SK-N-SH (cell line): ENCODE measurements around the gene C11orf71. TPM values are rescaled to one million over a fixed set of nuclear protein-coding genes. Genes with fewer than 3 reads are reported as not detected.

Experiments used
- CTCF ChIA-PET: fragments of 300-600, 350-600 bp; formaldehyde crosslinking; extraction: SDS; loops from one replicate; lab custom pipeline; 2021; lab: Yijun Ruan, JAX
- POLR2A ChIA-PET: fragments of 350-600 bp; sonication (Branson Sonifier 250); formaldehyde crosslinking; extraction: SDS; loops from one replicate; lab custom pipeline; 2020; ENCODE audit warnings: antibody characterized with exemption, inconsistent platforms; lab: Yijun Ruan, JAX
- DNase-seq: peaks from one replicate; pipeline ENCODE4 v3.0.0; 2012
- H2AFZ ChIP-seq: fragments of 200-600 bp; sonication (generic); 2 replicates; pipeline ENCODE4 v1.8.1; 2016; ENCODE audit warnings: antibody characterized with exemption, mild to moderate bottlenecking, low read depth
- H3F3A ChIP-seq: fragments of 200-600 bp; sonication (generic); replicated peaks from 2 replicates; pipeline ENCODE3; 2016; ENCODE audit warnings: antibody characterized with exemption, mild to moderate bottlenecking; ENCODE audit not compliant: insufficient read depth
- H3K27ac ChIP-seq, 2 experiments: fragments of 200-500 bp in 1 of 2; fragments of 200-600 bp in 1 of 2; sonication (Bioruptor generic) in 1 of 2; sonication (generic), shearing (Covaris generic) in 1 of 2; 2 replicates each; pipeline versions ENCODE4 v1.5.1 to v1.6.1; 2014 to 2016; ENCODE audit warnings: low read depth in 2 of 2, inconsistent platforms in 1 of 2, low read length in 1 of 2, mild to moderate bottlenecking in 1 of 2, mixed read lengths in 1 of 2
- H3K27me3 ChIP-seq: fragments of 200-600 bp; sonication (generic), shearing (Covaris generic); 2 replicates; pipeline ENCODE4 v1.6.1; 2016; ENCODE audit warnings: mixed run types; ENCODE audit not compliant: insufficient read depth
- H3K36me3 ChIP-seq, 2 experiments: fragments of 200-500 bp in 1 of 2; fragments of 200-600 bp in 1 of 2; sonication (Bioruptor generic) in 1 of 2; sonication (generic) in 1 of 2; replicated peaks in 1 of 2; 2 replicates each; pipeline versions ENCODE3 to v1.5.1; 2014 to 2016; ENCODE audit warnings: low read length in 1 of 2, mild to moderate bottlenecking in 1 of 2; ENCODE audit not compliant: insufficient read depth in 2 of 2, control insufficient read depth in 1 of 2
- H3K4me1 ChIP-seq, 2 experiments: fragments of 200-500 bp in 1 of 2; fragments of 200-600 bp in 1 of 2; sonication (Bioruptor generic) in 1 of 2; sonication (generic), shearing (Covaris generic) in 1 of 2; 2 replicates each; pipeline versions ENCODE4 v1.5.1 to v1.6.1; 2014 to 2016; ENCODE audit warnings: low read depth in 1 of 2, low read length in 1 of 2, mixed run types in 1 of 2; ENCODE audit not compliant: insufficient read depth in 2 of 2, control insufficient read depth in 1 of 2
- H3K4me2 ChIP-seq: fragments of 200-600 bp; sonication (generic), shearing (Covaris generic); 2 replicates; pipeline ENCODE4 v1.6.1; 2017; ENCODE audit warnings: mixed run types
- H3K4me3 ChIP-seq, 2 experiments: fragments of 200-500 bp in 1 of 2; fragments of 200-600 bp in 1 of 2; sonication (Bioruptor generic) in 1 of 2; sonication (generic), shearing (Covaris generic) in 1 of 2; 2 replicates each; pipeline versions ENCODE4 v1.5.1 to v1.8.1; 2014 to 2016; ENCODE audit warnings: low read depth in 2 of 2, inconsistent platforms in 1 of 2, low read length in 1 of 2, mild to moderate bottlenecking in 1 of 2, mixed read lengths in 1 of 2, moderate library complexity in 1 of 2
- H3K79me2 ChIP-seq: fragments of 200-600 bp; sonication (generic); 2 replicates; pipeline ENCODE4 v1.8.1; 2017; ENCODE audit warnings: mild to moderate bottlenecking; ENCODE audit not compliant: insufficient read depth
- H3K9ac ChIP-seq: fragments of 200-600 bp; sonication (generic); 2 replicates; pipeline ENCODE4 v1.6.1; 2017; ENCODE audit warnings: mixed run types
- H3K9me2 ChIP-seq: fragments of 200-600 bp; sonication (generic); 2 replicates; pipeline ENCODE4 v1.6.1; 2017; ENCODE audit warnings: mixed run types
- H3K9me3 ChIP-seq: fragments of 200-600 bp; sonication (generic); 2 replicates; pipeline ENCODE4 v1.6.1; 2017; ENCODE audit warnings: mixed run types, mild to moderate bottlenecking, moderate library complexity
- H4K20me1 ChIP-seq: fragments of 200-600 bp; sonication (generic); 2 replicates; pipeline ENCODE4 v1.6.1; 2017; ENCODE audit warnings: mild to moderate bottlenecking, mixed run types; ENCODE audit not compliant: insufficient read depth
- CHD2 ChIP-seq: fragments of 150-350 bp; IDR thresholded peaks from 2 replicates; pipeline ENCODE4 v1.6.1; 2018; ENCODE audit warnings: low read length; ENCODE audit not compliant: partially characterized antibody
- ELF1 ChIP-seq: IDR thresholded peaks from 2 replicates; pipeline ENCODE4 v1.4.0; 2012
- EZH2phosphoT487 ChIP-seq: fragments of 200-600 bp; sonication (generic); IDR thresholded peaks from 2 replicates; pipeline ENCODE4 v1.6.1; 2017; ENCODE audit warnings: low read depth, mixed run types, mild to moderate bottlenecking, antibody characterized with exemption, moderate library complexity, borderline replicate concordance
- FOXJ3 ChIP-seq: sonication (generic); formaldehyde crosslinking; IDR thresholded peaks from 2 replicates; pipeline ENCODE4 v1.5.1; 2020; ENCODE audit warnings: mild to moderate bottlenecking, missing genetic modification reagents
- FOXM1 ChIP-seq: IDR thresholded peaks from 2 replicates; pipeline ENCODE4 v1.4.0; 2012; ENCODE audit warnings: low read depth, mild to moderate bottlenecking
- GABPA ChIP-seq: IDR thresholded peaks from 2 replicates; pipeline ENCODE4 v1.4.0; 2012; ENCODE audit warnings: low read depth, mild to moderate bottlenecking
- MEF2A ChIP-seq: IDR thresholded peaks from 2 replicates; pipeline ENCODE4 v1.4.0; 2012; ENCODE audit warnings: low read depth, borderline replicate concordance
- MXI1 ChIP-seq: IDR thresholded peaks from 2 replicates; pipeline ENCODE4 v1.6.1; 2012; ENCODE audit warnings: mild to moderate bottlenecking, low read depth, low read length, improper control_type of control experiment
- NFIC ChIP-seq: IDR thresholded peaks from 2 replicates; pipeline ENCODE4 v1.4.0; 2012; ENCODE audit warnings: borderline replicate concordance
- NRF1 ChIP-seq: IDR thresholded peaks from 2 replicates; pipeline ENCODE4 v1.6.1; 2012; ENCODE audit warnings: low read depth, mild to moderate bottlenecking, low read length
- POLR2AphosphoS5 ChIP-seq: IDR thresholded peaks from 2 replicates; pipeline ENCODE4 v1.6.1; 2012; ENCODE audit warnings: low read depth, low read length
- RAD21 ChIP-seq: IDR thresholded peaks from 2 replicates; pipeline ENCODE4 v1.6.1; 2012; ENCODE audit warnings: mild to moderate bottlenecking, low read length
- RFX5 ChIP-seq: IDR thresholded peaks from 2 replicates; pipeline ENCODE4 v1.6.1; 2012; ENCODE audit warnings: mild to moderate bottlenecking, improper control_type of control experiment, low read length
- TAF1 ChIP-seq: IDR thresholded peaks from 2 replicates; pipeline ENCODE4 v1.6.1; 2012; ENCODE audit warnings: low read depth, mild to moderate bottlenecking, low read length, moderate library complexity, borderline replicate concordance
- TCF12 ChIP-seq: IDR thresholded peaks from 2 replicates; pipeline ENCODE4 v1.4.0; 2012
- YY1 ChIP-seq: IDR thresholded peaks from 2 replicates; pipeline ENCODE4 v1.4.0; 2012; ENCODE audit warnings: low read depth, mild to moderate bottlenecking
- WGBS: methylation state at CpG from one replicate; pipeline ENCODE4 v1.1.6; 2017; ENCODE audit warnings: low lambda C conversion rate; 5-methylcytosine and 5-hydroxymethylcytosine counted together
- polyA plus RNA-seq, 3 experiments: library from polyadenylated mRNA; depleted of rRNA; stranded (reverse); fragments of >200 nt; gene quantifications; 2 replicates each; pipeline ENCODE4 v1.2.3, GENCODE V29; 2012
- TF ChIP-seq, protein P1 (sequence below): IDR thresholded peaks from 2 replicates; pipeline ENCODE4 v1.6.1; 2012; ENCODE audit warnings: mild to moderate bottlenecking, low read depth, low read length, moderate library complexity
- TF ChIP-seq, protein P2 (sequence below): fragments of 150-350 bp; IDR thresholded peaks from 2 replicates; pipeline ENCODE4 v1.6.1; 2016; ENCODE audit warnings: mild to moderate bottlenecking, low read depth, low read length
- TF ChIP-seq, protein P3 (sequence below): fragments of 150-350 bp; IDR thresholded peaks from 2 replicates; pipeline ENCODE4 v1.6.1; 2017; ENCODE audit warnings: antibody characterized with exemption, low read length, low read depth, borderline replicate concordance
- TF ChIP-seq, protein P4 (sequence below): IDR thresholded peaks from 2 replicates; pipeline ENCODE4 v1.4.0; 2012; ENCODE audit warnings: low read depth, borderline replicate concordance
- TF ChIP-seq, protein P5 (sequence below): fragments of 200-600 bp; sonication (generic); IDR thresholded peaks from 2 replicates; pipeline ENCODE4 v1.6.1; 2017; ENCODE audit warnings: antibody characterized with exemption, mild to moderate bottlenecking, moderate library complexity

Gene C11orf71
- polyA plus RNA-seq, 1 of the 3 experiments (the other 2 are of a cell fraction), result 7.8 TPM

DNA sequence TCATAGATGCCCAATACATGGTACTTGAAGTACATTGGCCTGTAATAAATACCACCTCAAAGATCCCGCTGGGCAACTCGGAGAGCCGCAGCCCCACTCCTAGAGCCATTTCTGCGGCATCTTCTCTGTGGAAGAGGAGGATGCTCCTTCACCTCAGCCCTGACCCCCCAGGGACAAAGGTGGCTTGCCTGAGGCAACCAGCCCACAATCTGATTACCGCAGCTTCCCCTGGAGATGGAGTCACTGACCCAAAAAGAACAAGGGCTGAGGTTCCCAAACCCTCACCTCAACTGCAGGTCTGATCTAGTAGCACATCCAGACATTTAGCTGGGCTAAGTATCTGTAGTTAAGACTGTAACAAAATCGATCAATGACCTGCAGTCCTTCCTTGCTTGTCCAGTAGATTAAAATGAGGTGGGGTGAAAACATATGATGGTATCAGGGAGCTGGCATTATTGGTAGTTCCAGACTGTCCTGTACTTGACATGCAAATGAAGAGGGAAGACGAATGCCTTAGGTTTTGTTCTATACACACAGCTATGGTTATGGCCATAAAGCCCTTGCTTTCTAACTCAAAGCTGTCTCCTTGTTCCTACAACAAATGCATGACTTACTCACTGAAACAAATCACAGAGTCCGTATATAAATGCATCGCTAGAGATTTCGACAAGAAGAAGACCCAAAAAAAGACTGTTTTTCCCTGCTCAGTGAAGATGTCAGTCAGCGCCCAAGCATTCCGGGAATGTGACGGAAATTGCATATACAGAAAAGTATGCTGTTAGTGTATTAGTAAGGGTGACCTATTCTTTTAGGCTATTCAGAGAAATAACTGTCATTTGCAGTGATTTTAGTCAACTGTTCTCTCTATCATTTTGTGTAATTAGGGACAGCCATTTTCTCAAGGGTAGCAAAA, 33.7 kb downstream of the C11orf71 start (continued):
- TF ChIP-seq, protein P1, sequence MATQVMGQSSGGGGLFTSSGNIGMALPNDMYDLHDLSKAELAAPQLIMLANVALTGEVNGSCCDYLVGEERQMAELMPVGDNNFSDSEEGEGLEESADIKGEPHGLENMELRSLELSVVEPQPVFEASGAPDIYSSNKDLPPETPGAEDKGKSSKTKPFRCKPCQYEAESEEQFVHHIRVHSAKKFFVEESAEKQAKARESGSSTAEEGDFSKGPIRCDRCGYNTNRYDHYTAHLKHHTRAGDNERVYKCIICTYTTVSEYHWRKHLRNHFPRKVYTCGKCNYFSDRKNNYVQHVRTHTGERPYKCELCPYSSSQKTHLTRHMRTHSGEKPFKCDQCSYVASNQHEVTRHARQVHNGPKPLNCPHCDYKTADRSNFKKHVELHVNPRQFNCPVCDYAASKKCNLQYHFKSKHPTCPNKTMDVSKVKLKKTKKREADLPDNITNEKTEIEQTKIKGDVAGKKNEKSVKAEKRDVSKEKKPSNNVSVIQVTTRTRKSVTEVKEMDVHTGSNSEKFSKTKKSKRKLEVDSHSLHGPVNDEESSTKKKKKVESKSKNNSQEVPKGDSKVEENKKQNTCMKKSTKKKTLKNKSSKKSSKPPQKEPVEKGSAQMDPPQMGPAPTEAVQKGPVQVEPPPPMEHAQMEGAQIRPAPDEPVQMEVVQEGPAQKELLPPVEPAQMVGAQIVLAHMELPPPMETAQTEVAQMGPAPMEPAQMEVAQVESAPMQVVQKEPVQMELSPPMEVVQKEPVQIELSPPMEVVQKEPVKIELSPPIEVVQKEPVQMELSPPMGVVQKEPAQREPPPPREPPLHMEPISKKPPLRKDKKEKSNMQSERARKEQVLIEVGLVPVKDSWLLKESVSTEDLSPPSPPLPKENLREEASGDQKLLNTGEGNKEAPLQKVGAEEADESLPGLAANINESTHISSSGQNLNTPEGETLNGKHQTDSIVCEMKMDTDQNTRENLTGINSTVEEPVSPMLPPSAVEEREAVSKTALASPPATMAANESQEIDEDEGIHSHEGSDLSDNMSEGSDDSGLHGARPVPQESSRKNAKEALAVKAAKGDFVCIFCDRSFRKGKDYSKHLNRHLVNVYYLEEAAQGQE, result no peak
- TF ChIP-seq, protein P2, sequence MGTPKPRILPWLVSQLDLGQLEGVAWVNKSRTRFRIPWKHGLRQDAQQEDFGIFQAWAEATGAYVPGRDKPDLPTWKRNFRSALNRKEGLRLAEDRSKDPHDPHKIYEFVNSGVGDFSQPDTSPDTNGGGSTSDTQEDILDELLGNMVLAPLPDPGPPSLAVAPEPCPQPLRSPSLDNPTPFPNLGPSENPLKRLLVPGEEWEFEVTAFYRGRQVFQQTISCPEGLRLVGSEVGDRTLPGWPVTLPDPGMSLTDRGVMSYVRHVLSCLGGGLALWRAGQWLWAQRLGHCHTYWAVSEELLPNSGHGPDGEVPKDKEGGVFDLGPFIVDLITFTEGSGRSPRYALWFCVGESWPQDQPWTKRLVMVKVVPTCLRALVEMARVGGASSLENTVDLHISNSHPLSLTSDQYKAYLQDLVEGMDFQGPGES, result no peak
- TF ChIP-seq, protein P3, sequence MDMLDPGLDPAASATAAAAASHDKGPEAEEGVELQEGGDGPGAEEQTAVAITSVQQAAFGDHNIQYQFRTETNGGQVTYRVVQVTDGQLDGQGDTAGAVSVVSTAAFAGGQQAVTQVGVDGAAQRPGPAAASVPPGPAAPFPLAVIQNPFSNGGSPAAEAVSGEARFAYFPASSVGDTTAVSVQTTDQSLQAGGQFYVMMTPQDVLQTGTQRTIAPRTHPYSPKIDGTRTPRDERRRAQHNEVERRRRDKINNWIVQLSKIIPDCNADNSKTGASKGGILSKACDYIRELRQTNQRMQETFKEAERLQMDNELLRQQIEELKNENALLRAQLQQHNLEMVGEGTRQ, result no peak
- TF ChIP-seq FOXJ3 (no peak), CHD2 (no peak), GABPA (peak; percentile 42; the same call in 1 of the 2 replicates), EZH2phosphoT487 (no peak)

DNA sequence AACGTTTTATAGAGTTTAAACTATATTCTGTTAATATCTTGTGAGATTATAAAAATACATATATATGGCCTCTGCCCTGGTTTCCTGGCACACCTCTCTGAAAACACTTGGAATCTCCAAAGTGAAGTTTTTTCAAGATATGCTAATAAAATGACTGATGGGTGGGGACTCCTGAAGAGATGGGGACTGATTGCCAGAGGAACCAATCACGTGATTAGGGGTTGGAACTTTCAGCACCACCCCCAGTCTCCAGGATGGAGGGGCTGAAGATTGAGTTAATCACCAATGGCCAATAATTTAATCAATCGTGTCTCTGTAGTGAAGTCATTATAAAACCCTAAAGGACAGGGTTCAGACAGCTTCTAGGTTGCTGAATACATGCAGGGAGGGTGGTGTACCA, 37.4 kb downstream of the C11orf71 start:
- CTCF ChIA-PET, result interaction anchor here (1.2 kb wide), 1 partner anchor 23 kb away, joined by 4 read pairs; no protein-coding TSS in a partner anchor

More for the DNA sequence above, 37.4 kb downstream of the C11orf71 start:
- Histone ChIP-seq H2AFZ (no peak overlapping the region), H3K27me3 (no peaks in the 10 kb centered on the region), H4K20me1 (no peaks in the 10 kb centered on the region), H3K9ac (no peak overlapping the region), H3K27ac (no peak overlapping the region), H3K9me3 (no peaks in the 10 kb centered on the region), H3F3A (peaks cover 21% of the 10 kb centered on the region), H3K36me3 (no peaks in the 10 kb centered on the region), H3K4me1 (peaks cover 9 to 23% of the 10 kb centered on the region in 2 experiments), H3K4me3 (no peak overlapping the region), H3K4me2 (no peak overlapping the region), H3K79me2 (no peaks in the 10 kb centered on the region), H3K9me2 (no peaks in the 10 kb centered on the region)
- no peak for DNase-seq
- TF ChIP-seq, protein P4, sequence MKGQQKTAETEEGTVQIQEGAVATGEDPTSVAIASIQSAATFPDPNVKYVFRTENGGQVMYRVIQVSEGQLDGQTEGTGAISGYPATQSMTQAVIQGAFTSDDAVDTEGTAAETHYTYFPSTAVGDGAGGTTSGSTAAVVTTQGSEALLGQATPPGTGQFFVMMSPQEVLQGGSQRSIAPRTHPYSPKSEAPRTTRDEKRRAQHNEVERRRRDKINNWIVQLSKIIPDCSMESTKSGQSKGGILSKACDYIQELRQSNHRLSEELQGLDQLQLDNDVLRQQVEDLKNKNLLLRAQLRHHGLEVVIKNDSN, result no peak
- TF ChIP-seq TCF12 (no peak), NFIC (no peak), GABPA (no peak), TAF1 (no peak), MEF2A (no peak), ELF1 (no peak), NRF1 (no peak), CHD2 (no peak), FOXJ3 (no peak), POLR2AphosphoS5 (no peak), RAD21 (no peak), MXI1 (no peak), YY1 (no peak), FOXM1 (no peak), RFX5 (no peak), EZH2phosphoT487 (no peak)
- TF ChIP-seq, protein P3, result no peak
- TF ChIP-seq, protein P5, sequence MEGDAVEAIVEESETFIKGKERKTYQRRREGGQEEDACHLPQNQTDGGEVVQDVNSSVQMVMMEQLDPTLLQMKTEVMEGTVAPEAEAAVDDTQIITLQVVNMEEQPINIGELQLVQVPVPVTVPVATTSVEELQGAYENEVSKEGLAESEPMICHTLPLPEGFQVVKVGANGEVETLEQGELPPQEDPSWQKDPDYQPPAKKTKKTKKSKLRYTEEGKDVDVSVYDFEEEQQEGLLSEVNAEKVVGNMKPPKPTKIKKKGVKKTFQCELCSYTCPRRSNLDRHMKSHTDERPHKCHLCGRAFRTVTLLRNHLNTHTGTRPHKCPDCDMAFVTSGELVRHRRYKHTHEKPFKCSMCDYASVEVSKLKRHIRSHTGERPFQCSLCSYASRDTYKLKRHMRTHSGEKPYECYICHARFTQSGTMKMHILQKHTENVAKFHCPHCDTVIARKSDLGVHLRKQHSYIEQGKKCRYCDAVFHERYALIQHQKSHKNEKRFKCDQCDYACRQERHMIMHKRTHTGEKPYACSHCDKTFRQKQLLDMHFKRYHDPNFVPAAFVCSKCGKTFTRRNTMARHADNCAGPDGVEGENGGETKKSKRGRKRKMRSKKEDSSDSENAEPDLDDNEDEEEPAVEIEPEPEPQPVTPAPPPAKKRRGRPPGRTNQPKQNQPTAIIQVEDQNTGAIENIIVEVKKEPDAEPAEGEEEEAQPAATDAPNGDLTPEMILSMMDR, result no peak
- WGBS, result 59% methylated on average over 3 of the region's 3 CpGs
- POLR2A ChIA-PET, result no interaction called here
